ENCODE measurements around the gene DDHD1. TPM values are rescaled to one million over a fixed set of nuclear protein-coding genes. Genes with fewer than 3 reads are reported as not detected.
"Not testable (repeated sequence)": the region's sequence is repeated elsewhere in the genome, so short reads cannot be mapped to it uniquely, and the experiment has no call there.

The DDHD1 gene
- polyA plus RNA-seq, 2 of the 4 experiments (the other 2 are of a cell fraction): 6.2 to 12.3 TPM

GRCh38 chr14:53183611-53184010 lies 30.5 kb upstream of the DDHD1 start:
- ATAC-seq (no peak), DNase-seq (ENCODE audit: low read depth in 1 of 2, low spot score in 1 of 2) (no peak), FAIRE-seq (no peak)
- POLR2A ChIA-PET: no interaction called here
- no peak overlapping the region for H3K27ac ChIP-seq
- H3K9me3 ChIP-seq: no peaks in the 10 kb centered on the region
- CTCF ChIA-PET: interaction anchor here (1.1 kb wide), 1 partner anchor 11 kb away, joined by 4 read pairs; no protein-coding TSS in a partner anchor
- H3K4me1 ChIP-seq: no peaks in the 10 kb centered on the region
- no peak overlapping the region for H3K4me3 ChIP-seq
- TF ChIP-seq ZSCAN20 (CRISPR knock-in tag; IDR thresholded peaks at IDR 0.05) (no peak), BHLHE40 (IDR thresholded peaks at IDR 0.05; ENCODE audit: low read depth, low read length) (no peak), USF2 (IDR thresholded peaks at IDR 0.05) (no peak), ZNF302 (CRISPR knock-in tag; IDR thresholded peaks at IDR 0.05) (no peak), GATA3 (IDR thresholded peaks at IDR 0.05; ENCODE audit: borderline replicate concordance) (no peak), NR3C1 (IDR thresholded peaks at IDR 0.05) (no peak), HOXB13 (CRISPR knock-in tag; IDR thresholded peaks at IDR 0.05; ENCODE audit: low read depth) (no peak), MAZ (IDR thresholded peaks at IDR 0.05; ENCODE audit: borderline replicate concordance, low read depth, low read length) (no peak), CTCF (IDR thresholded peaks at IDR 0.05) (no peak), MAX (IDR thresholded peaks at IDR 0.05) (no peak), PHF8 (IDR thresholded peaks at IDR 0.05; ENCODE audit: borderline replicate concordance, low read depth) (no peak), NFE2L2 (conservative IDR thresholded peaks at IDR 0.05; ENCODE audit: low read length) (no peak), FOSL2 (IDR thresholded peaks at IDR 0.05) (no peak), FOSL2 (CRISPR knock-in tag; IDR thresholded peaks at IDR 0.05) (no peak), HOXA7 (CRISPR knock-in tag; IDR thresholded peaks at IDR 0.05) (no peak), RCOR1 (IDR thresholded peaks at IDR 0.05; ENCODE audit: low read depth, low read length) (no peak)
- WGBS (ENCODE audit: missing lambda C conversion rate): 17% methylated on average over 2 of the region's 2 CpGs
- no peak overlapping the region for H3K4me2 ChIP-seq

GRCh38 chr14:53183056-53183455 lies 29.9 kb upstream of the DDHD1 start:
- CTCF ChIA-PET: interaction anchor here (1.1 kb wide), 1 partner anchor 12 kb away, joined by 4 read pairs; no protein-coding TSS in a partner anchor
- no peak for DNase-seq (ENCODE audit: low read depth in 1 of 2, low spot score in 1 of 2)
- no peak overlapping the region for H3K4me3 ChIP-seq
- no peak overlapping the region for H3K27ac ChIP-seq
- WGBS (ENCODE audit: missing lambda C conversion rate): 49% methylated on average over 2 of the region's 2 CpGs
- no peaks in the 10 kb centered on the region for H3K9me3 ChIP-seq
- no peak overlapping the region for H3K4me2 ChIP-seq
- H3K4me1 ChIP-seq: no peaks in the 10 kb centered on the region
- no peak for FAIRE-seq
- TF ChIP-seq TFCP2L1 (CRISPR knock-in tag; IDR thresholded peaks at IDR 0.05) (no peak), HOXB5 (CRISPR knock-in tag; IDR thresholded peaks at IDR 0.05) (no peak), ZC3H11A (IDR thresholded peaks at IDR 0.05) (no peak), NR3C1 (IDR thresholded peaks at IDR 0.05) (no peak), ATOH8 (CRISPR knock-in tag; IDR thresholded peaks at IDR 0.05; ENCODE audit: low read depth) (no peak), CEBPB (IDR thresholded peaks at IDR 0.05) (no peak), EP300 (IDR thresholded peaks at IDR 0.05) (no peak), BCL3 (IDR thresholded peaks at IDR 0.05) (no peak), BHLHE40 (IDR thresholded peaks at IDR 0.05; ENCODE audit: low read depth, low read length) (no peak), MAX (IDR thresholded peaks at IDR 0.05) (no peak), JUNB (IDR thresholded peaks at IDR 0.05) (no peak), FOXS1 (CRISPR knock-in tag; IDR thresholded peaks at IDR 0.05) (no peak), ZSCAN20 (CRISPR knock-in tag; IDR thresholded peaks at IDR 0.05) (no peak), EHF (CRISPR knock-in tag; IDR thresholded peaks at IDR 0.05) (no peak), NPAS2 (CRISPR knock-in tag; IDR thresholded peaks at IDR 0.05; ENCODE audit: borderline replicate concordance) (no peak), E2F6 (IDR thresholded peaks at IDR 0.05; ENCODE audit: borderline replicate concordance, low read depth) (no peak), POLR2A (IDR thresholded peaks at IDR 0.05; ENCODE audit: low read length) (no peak)
- ATAC-seq: no peak
- POLR2A ChIA-PET: no interaction called here

GRCh38 chr14:53181463-53182081 lies 28.4 kb upstream of the DDHD1 start:
- H3K9me3 ChIP-seq; ATAC-seq; DNase-seq (ENCODE audit: low read depth in 1 of 2, low spot score in 1 of 2); H3K4me3 ChIP-seq; H3K4me1 ChIP-seq; H3K27ac ChIP-seq; POLR2A ChIA-PET; FAIRE-seq; H3K4me2 ChIP-seq: not testable (repeated sequence)
- 55% methylated on average over 11 of the region's 11 CpGs for WGBS (ENCODE audit: missing lambda C conversion rate)
- CTCF ChIA-PET: interaction anchor here (0.6 to 1.6 kb wide), 2 partner anchors 12 to 13 kb away, joined by 4 to 5 read pairs; no protein-coding TSS in a partner anchor

All from A549 (cell line).